Loucy (cell line): ENCODE data around the gene TMEM87A.

Experiments
- EZH2phosphoT487 ChIP-seq: fragments of 200-600 bp; IDR thresholded peaks from 2 replicates; pipeline ENCODE4 v1.6.1; 2018; ENCODE audit warnings: antibody characterized with exemption, mild to moderate bottlenecking, moderate library complexity, borderline replicate concordance
- TF ChIP-seq, protein P1 (sequence below): fragments of 200-600 bp; sonication (generic); conservative IDR thresholded peaks from 2 replicates; pipeline ENCODE4 v1.5.1; 2014; ENCODE audit warnings: mild to moderate bottlenecking, antibody characterized with exemption, low read length

DNA sequence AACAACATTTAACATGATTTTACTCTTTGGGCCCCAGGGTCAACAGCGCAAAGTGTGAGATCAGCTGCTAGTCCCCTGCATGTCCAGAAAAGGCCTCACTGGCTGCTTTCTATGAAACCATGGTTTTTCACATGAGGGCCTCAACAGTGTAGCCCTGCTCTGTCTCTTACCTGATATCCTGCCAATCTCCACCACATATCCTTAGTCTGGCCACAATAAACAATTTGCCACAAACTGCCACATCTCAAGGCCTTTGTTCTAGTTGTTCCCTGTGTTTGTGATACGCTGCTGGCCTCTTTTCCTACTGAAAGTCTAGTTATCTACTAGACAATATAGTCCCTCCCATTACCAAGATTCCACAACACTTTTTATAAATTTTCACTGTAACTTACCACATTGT lies 82.9 kb downstream of the TMEM87A start:
- TF ChIP-seq, protein P1, sequence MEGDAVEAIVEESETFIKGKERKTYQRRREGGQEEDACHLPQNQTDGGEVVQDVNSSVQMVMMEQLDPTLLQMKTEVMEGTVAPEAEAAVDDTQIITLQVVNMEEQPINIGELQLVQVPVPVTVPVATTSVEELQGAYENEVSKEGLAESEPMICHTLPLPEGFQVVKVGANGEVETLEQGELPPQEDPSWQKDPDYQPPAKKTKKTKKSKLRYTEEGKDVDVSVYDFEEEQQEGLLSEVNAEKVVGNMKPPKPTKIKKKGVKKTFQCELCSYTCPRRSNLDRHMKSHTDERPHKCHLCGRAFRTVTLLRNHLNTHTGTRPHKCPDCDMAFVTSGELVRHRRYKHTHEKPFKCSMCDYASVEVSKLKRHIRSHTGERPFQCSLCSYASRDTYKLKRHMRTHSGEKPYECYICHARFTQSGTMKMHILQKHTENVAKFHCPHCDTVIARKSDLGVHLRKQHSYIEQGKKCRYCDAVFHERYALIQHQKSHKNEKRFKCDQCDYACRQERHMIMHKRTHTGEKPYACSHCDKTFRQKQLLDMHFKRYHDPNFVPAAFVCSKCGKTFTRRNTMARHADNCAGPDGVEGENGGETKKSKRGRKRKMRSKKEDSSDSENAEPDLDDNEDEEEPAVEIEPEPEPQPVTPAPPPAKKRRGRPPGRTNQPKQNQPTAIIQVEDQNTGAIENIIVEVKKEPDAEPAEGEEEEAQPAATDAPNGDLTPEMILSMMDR: no peak
- TF ChIP-seq EZH2phosphoT487: no peak
